ENCODE results near the gene EXOC6.

The EXOC6 gene

DNA sequence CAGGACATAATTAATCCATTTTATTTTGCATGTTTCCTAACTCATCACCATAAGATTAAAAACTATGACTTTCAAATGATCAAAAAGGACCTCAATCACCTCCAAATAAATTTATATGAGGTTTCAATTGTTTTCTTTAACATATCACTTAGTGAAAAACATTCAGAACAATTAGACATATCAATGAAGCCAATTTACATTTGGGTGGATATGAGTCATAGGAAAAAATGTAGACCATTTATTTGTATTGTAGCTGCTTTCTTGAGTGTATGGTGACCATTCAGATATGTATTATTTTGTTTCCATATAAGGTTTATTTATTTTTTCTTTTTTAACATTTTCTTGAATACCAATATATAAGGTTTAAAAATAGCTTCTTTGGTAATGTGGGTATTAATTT is 13.3 kb upstream of the EXOC6 start:
- Histone ChIP-seq H3K4me1 (ENCODE audit: control insufficient read depth, insufficient read depth, low read length, poor library complexity, severe bottlenecking) (peaks cover 3% of the 10 kb centered on the region), H3K4me3 (ENCODE audit: extremely low read depth, insufficient read depth, low read length, poor library complexity, severe bottlenecking) (no peak overlapping the region), H3K9me3 (ENCODE audit: control insufficient read depth, low read length) (no peaks in the 10 kb centered on the region), H3K27ac (ENCODE audit: low read depth, low read length, severe bottlenecking) (no peak overlapping the region), H3K36me3 (ENCODE audit: control insufficient read depth, insufficient read depth, low read length) (no peaks in the 10 kb centered on the region)

DNA sequence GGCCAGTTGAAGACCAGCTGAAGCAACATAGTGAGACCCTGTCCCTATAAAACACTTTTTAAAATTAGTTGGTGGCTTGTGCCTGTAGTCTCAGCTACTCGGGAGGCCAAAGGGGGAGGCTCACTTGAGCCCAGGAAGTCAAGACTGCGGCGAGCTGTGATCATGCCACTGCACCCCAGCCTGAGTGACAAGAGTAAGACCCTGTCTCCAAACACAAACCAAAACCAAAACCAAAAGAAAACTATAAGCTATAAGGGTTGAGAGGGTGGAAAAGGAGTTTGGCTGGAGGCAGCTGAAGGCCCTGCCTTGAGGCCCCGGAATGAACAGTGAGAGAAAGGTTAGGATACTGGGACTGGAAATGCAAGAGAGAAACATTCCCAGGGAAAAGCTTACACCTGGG is 10.9 kb upstream of the EXOC6 start:
- WGBS, 2 experiments (ENCODE audit: insufficient coverage in 2 of 2) = 100% methylated on average over 2 of the region's 4 CpGs
- Histone ChIP-seq H3K27ac (ENCODE audit: low read depth, low read length, severe bottlenecking) (no peak overlapping the region), H3K9me3 (ENCODE audit: control insufficient read depth, low read length) (no peaks in the 10 kb centered on the region), H3K36me3 (ENCODE audit: control insufficient read depth, insufficient read depth, low read length) (no peaks in the 10 kb centered on the region), H3K4me1 (ENCODE audit: control insufficient read depth, insufficient read depth, low read length, poor library complexity, severe bottlenecking) (peaks cover 3% of the 10 kb centered on the region), H3K4me3 (ENCODE audit: extremely low read depth, insufficient read depth, low read length, poor library complexity, severe bottlenecking) (no peak overlapping the region)

DNA sequence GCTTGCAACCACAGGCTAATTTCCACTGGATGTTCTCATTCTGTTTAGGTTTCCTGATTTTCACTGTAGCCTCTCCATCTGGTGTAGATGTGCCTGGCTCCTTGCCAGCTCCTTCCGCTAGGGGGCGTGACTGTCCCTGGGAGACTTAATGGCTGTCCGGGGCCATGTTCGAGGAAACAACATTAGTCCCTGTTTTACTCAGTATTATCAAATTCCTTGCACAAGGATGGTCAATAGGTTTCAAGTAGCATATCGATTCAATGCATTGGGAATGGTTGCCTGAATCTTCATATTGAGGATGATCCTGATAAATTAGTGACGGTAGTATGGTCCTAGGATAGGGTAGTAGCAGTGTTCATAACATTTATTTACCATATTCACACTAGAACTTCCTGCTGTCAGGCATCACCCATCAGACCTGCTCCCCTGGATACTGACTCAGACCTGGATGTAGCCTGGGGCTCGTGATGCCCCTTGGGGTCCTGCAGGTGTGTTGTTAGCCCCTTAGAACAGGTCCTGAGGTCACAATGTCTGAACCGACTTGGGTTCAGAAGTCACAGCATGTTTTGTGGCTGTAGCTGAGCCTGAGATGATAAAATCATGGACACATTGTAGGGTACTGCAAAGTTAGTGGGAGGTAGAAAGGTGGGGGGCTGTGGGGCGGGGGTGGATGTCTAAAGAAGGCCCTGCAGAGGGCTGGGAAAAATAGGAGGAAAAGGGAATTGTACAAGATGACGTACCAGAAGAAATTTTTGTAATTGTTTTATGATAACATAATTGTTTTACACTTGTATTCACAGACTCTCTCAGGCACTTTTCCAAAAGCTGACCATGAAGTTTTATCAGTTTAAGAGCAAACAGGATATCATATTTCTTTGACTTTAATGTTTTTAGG is 8.9 kb upstream of the EXOC6 start:
- 63 to 69% methylated on average over 6 to 8 of the region's 10 CpGs for WGBS, 2 experiments (ENCODE audit: insufficient coverage in 2 of 2)
- no peaks in the 10 kb centered on the region for H3K36me3 ChIP-seq (ENCODE audit: control insufficient read depth, insufficient read depth, low read length)
- no peaks in the 10 kb centered on the region for H3K9me3 ChIP-seq (ENCODE audit: control insufficient read depth, low read length)
- no peak overlapping the region for H3K27ac ChIP-seq (ENCODE audit: low read depth, low read length, severe bottlenecking)
- no peak overlapping the region for H3K4me3 ChIP-seq (ENCODE audit: extremely low read depth, insufficient read depth, low read length, poor library complexity, severe bottlenecking)
- no peaks in the 10 kb centered on the region for H3K4me1 ChIP-seq (ENCODE audit: control insufficient read depth, insufficient read depth, low read length, poor library complexity, severe bottlenecking)

DNA sequence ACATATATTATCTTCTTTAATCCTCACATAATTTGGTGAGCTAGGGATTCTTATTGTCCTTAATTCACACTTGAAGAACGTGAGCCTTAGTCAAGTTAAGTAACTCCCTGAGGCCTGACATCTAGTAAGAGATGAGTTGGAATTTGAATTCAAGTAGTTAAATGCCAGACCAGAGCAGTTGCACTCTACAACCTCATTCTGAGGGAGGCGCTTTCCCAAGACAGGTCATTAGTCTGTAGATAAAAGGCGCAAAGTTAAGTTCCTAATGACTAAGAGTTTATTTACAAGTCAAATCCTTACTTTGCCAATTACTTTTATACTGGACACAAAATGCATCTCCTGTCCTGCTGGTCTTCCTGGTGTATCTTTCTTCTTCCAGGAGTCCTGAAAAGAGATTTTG is 3.6 kb upstream of the EXOC6 start:
- WGBS, 2 experiments (ENCODE audit: insufficient coverage in 2 of 2) = 70 to 90% methylated on average over 2 of the region's 3 CpGs
- no peaks in the 10 kb centered on the region for H3K36me3 ChIP-seq (ENCODE audit: control insufficient read depth, insufficient read depth, low read length)

DNA sequence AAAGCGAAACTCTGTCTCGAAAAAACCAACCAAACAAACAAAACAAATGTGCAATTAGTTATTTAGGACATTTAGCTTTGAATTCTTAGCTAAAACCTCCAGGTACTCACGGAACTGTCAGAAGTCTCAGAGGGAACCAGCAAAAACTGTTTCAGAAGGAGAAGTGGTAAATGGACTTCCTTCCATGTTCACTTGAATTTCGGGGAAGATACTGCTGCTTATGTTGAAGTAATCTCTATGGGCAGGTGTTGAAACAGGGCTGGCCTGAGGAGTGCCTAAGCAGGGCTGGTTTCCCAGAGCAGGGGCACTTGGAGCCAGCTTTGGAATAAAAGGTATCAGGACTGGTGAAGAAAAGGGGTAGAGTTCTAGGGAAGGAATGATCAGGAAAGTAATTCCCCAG is 2.4 kb upstream of the EXOC6 start:
- Histone ChIP-seq H3K4me3 (ENCODE audit: extremely low read depth, insufficient read depth, low read length, poor library complexity, severe bottlenecking) (no peak overlapping the region), H3K9me3 (ENCODE audit: control insufficient read depth, low read length) (peaks cover 6% of the 10 kb centered on the region), H3K36me3 (ENCODE audit: control insufficient read depth, insufficient read depth, low read length) (no peaks in the 10 kb centered on the region), H3K27ac (ENCODE audit: low read depth, low read length, severe bottlenecking) (no peak overlapping the region), H3K4me1 (ENCODE audit: control insufficient read depth, insufficient read depth, low read length, poor library complexity, severe bottlenecking) (no peaks in the 10 kb centered on the region)
- WGBS, 2 experiments (ENCODE audit: insufficient coverage in 2 of 2) = 84 to 100% methylated on average over 2 of the region's 4 CpGs

More for the DNA sequence above, 3.6 kb upstream of the EXOC6 start:
- H3K27ac ChIP-seq (ENCODE audit: low read depth, low read length, severe bottlenecking) = no peak overlapping the region
- peaks cover 6% of the 10 kb centered on the region for H3K9me3 ChIP-seq (ENCODE audit: control insufficient read depth, low read length)
- no peaks in the 10 kb centered on the region for H3K4me1 ChIP-seq (ENCODE audit: control insufficient read depth, insufficient read depth, low read length, poor library complexity, severe bottlenecking)
- no peak overlapping the region for H3K4me3 ChIP-seq (ENCODE audit: extremely low read depth, insufficient read depth, low read length, poor library complexity, severe bottlenecking)

DNA sequence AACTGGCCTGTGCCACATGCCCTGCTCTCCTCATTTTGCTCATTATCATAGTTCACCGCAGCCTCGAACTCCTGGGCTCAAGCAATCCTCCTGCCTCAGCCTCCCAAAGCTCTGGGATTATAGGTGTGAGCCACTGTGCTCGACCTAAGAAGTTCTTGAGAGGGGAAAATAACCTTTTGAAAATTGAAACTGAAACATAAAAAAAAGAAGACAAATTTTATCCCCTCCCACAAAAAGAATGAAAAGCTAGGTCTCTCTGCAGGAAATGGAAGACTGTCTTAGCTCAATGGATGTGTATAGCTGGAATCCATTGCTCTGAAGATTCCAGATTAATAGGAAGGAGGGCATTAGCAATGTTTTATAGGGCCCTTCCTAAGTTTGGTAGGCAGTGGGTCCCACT is 2.0 kb upstream of the EXOC6 start:
- 100% methylated on average over 1 to 2 of the region's 3 CpGs for WGBS, 2 experiments (ENCODE audit: insufficient coverage in 2 of 2)
- Histone ChIP-seq H3K36me3 (ENCODE audit: control insufficient read depth, insufficient read depth, low read length) (no peaks in the 10 kb centered on the region), H3K4me3 (ENCODE audit: extremely low read depth, insufficient read depth, low read length, poor library complexity, severe bottlenecking) (no peak overlapping the region)

DNA sequence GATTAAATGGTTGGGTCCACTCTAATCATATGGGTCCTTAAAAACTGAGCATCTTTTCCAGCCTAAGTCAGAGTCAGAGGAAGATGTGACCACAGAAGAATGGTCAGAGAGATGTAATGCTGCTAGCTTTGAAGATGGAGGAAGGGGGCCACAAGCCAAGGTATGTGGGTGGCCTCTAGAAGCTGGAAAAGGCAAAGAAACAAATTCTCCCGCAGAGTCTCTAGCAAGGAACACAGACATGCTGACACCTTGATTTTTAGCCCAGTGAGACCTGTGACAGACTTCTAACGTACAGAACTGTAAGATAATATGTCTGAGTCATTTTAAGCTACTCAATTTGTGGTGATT is 1.5 kb upstream of the EXOC6 start:
- Histone ChIP-seq H3K36me3 (ENCODE audit: control insufficient read depth, insufficient read depth, low read length) (no peaks in the 10 kb centered on the region), H3K27ac (ENCODE audit: low read depth, low read length, severe bottlenecking) (no peak overlapping the region), H3K4me3 (ENCODE audit: extremely low read depth, insufficient read depth, low read length, poor library complexity, severe bottlenecking) (no peak overlapping the region), H3K9me3 (ENCODE audit: control insufficient read depth, low read length) (peaks cover 6% of the 10 kb centered on the region), H3K4me1 (ENCODE audit: control insufficient read depth, insufficient read depth, low read length, poor library complexity, severe bottlenecking) (no peaks in the 10 kb centered on the region)
- 90 to 100% methylated on average over 1 to 2 of the region's 2 CpGs for WGBS, 2 experiments (ENCODE audit: insufficient coverage in 2 of 2)

More for the DNA sequence above, 2.0 kb upstream of the EXOC6 start:
- H3K27ac ChIP-seq (ENCODE audit: low read depth, low read length, severe bottlenecking) = no peak overlapping the region
- H3K4me1 ChIP-seq (ENCODE audit: control insufficient read depth, insufficient read depth, low read length, poor library complexity, severe bottlenecking) = no peaks in the 10 kb centered on the region
- peaks cover 6% of the 10 kb centered on the region for H3K9me3 ChIP-seq (ENCODE audit: control insufficient read depth, low read length)

DNA sequence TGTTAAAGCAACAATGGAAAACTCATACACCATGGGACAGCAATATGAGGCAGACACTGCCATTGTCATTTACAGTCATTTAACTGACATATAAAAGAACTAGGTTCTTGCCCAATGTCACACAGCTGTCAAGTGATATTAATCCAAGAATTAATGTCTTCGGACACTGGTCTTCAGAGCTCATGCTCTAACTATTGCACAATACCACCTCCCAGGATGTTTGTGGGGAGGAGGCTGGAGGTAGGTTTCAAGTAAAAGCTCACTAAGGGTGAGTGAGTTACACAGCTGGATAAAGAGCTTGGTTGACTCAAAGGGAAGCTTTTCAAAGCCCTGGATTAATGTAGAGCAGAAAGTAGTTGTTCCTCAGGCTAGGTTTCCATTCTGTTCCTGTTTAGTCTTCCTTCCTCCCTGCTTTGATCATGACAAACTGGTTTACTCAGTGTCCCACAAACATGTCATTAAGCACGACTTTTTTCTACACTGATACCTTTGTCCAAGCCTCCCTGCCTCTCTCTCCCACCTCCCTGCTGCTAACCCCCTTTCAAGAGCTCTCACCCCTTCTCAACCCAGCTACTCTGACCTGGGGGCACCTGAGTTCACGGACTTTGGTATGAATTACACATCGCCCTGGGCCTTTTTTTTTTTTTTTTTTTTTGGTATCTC is 987 bp upstream of the EXOC6 start:
- no peaks in the 10 kb centered on the region for H3K4me1 ChIP-seq (ENCODE audit: control insufficient read depth, insufficient read depth, low read length, poor library complexity, severe bottlenecking)
- 92% methylated on average over 1 to 2 of the region's 4 CpGs for WGBS, 2 experiments (ENCODE audit: insufficient coverage in 2 of 2)

DNA sequence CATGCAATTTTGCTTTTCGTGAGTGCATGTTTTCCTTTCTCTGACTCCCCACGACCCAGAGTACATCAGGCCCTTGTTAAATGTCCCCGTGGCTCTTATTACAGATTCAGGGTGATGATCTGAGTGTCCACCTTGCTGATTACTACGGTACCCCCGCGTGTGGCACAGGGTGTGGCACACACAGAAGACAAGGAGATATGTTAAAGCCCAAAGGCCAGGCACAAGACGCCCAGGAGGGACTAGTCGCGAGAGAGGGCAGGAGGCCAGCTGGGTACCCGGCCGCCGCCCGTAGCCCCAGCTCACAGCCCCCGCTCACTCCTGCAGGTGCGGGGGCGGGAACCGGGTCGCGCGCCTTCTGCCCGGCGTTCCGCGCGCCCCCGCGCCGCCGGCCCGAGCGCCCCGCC is 281 bp upstream of the EXOC6 start:
- no peaks in the 10 kb centered on the region for H3K36me3 ChIP-seq (ENCODE audit: control insufficient read depth, insufficient read depth, low read length)
- WGBS, 2 experiments (ENCODE audit: insufficient coverage in 2 of 2) = 8% methylated on average over 19 to 22 of the region's 32 CpGs
- H3K4me1 ChIP-seq (ENCODE audit: control insufficient read depth, insufficient read depth, low read length, poor library complexity, severe bottlenecking) = no peaks in the 10 kb centered on the region
- H3K9me3 ChIP-seq (ENCODE audit: control insufficient read depth, low read length) = peaks cover 6% of the 10 kb centered on the region
- peak overlapping the region; percentile 78 for H3K4me3 ChIP-seq (ENCODE audit: extremely low read depth, insufficient read depth, low read length, poor library complexity, severe bottlenecking)
- H3K27ac ChIP-seq (ENCODE audit: low read depth, low read length, severe bottlenecking) = no peak overlapping the region

More for the DNA sequence above, 987 bp upstream of the EXOC6 start:
- peaks cover 6% of the 10 kb centered on the region for H3K9me3 ChIP-seq (ENCODE audit: control insufficient read depth, low read length)
- no peaks in the 10 kb centered on the region for H3K36me3 ChIP-seq (ENCODE audit: control insufficient read depth, insufficient read depth, low read length)
- H3K4me3 ChIP-seq (ENCODE audit: extremely low read depth, insufficient read depth, low read length, poor library complexity, severe bottlenecking) = no peak overlapping the region
- no peak overlapping the region for H3K27ac ChIP-seq (ENCODE audit: low read depth, low read length, severe bottlenecking)

DNA sequence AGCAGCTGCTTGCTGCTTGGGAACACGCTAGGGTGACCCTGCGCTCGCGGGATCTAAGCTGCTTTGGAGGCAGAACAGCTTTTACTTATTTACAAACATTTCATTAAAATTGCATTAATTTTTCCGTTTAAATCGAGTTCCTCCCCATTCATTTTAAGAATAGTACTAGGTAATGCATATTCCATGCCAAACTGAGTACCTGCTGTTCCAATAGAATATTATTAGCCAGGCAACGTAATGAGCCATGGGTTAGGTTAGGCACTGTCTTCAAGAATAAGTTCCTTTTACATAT is 860 bp downstream of the EXOC6 start:
- peaks cover 6% of the 10 kb centered on the region for H3K9me3 ChIP-seq (ENCODE audit: control insufficient read depth, low read length)
- no peaks in the 10 kb centered on the region for H3K4me1 ChIP-seq (ENCODE audit: control insufficient read depth, insufficient read depth, low read length, poor library complexity, severe bottlenecking)
- peak overlapping the region; percentile 78 for H3K4me3 ChIP-seq (ENCODE audit: extremely low read depth, insufficient read depth, low read length, poor library complexity, severe bottlenecking)
- H3K27ac ChIP-seq (ENCODE audit: low read depth, low read length, severe bottlenecking) = no peak overlapping the region
- 0% methylated on average over 1 of the region's 7 CpGs; no CpG with 5 or more reads in 1 of the 2 experiments for WGBS, 2 experiments (ENCODE audit: insufficient coverage in 2 of 2)
- H3K36me3 ChIP-seq (ENCODE audit: control insufficient read depth, insufficient read depth, low read length) = no peaks in the 10 kb centered on the region

DNA sequence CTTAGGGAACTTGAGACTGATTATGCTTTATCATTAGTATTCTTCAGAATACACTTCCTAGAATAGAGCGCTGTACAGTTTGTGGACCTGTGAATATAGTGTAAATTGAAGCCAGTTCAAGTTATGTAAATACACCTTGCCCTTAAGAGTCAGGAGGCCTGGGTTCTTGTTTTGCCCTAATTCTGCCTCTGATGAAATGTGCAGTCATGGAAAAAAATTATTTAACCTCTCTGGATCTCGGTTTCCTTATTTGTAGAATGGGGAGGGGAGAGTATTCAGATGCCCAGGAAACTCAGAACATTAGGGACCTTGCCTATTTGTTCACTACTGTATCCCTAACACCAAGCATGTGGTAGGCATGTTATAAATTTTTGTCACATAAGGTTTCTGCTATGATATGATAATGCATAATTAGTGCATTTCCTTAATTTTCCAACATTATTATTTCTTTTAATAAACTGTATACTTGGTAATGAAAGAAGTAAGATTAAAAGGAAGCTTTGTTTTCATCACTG is 1.3 kb downstream of the EXOC6 start:
- H3K36me3 ChIP-seq (ENCODE audit: control insufficient read depth, insufficient read depth, low read length) = no peaks in the 10 kb centered on the region
- H3K4me3 ChIP-seq (ENCODE audit: extremely low read depth, insufficient read depth, low read length, poor library complexity, severe bottlenecking) = peak overlapping the region; percentile 78
- H3K27ac ChIP-seq (ENCODE audit: low read depth, low read length, severe bottlenecking) = no peak overlapping the region
- WGBS, 2 experiments (ENCODE audit: insufficient coverage in 2 of 2) = no CpG with 5 or more reads among the region's 2 CpGs
- H3K4me1 ChIP-seq (ENCODE audit: control insufficient read depth, insufficient read depth, low read length, poor library complexity, severe bottlenecking) = no peaks in the 10 kb centered on the region
- peaks cover 6% of the 10 kb centered on the region for H3K9me3 ChIP-seq (ENCODE audit: control insufficient read depth, low read length)

Measured in mesodermal cell (in vitro differentiated cells).